DOHH2 (cell line): ENCODE measurements around the gene NOX5.

Source experiments
- EZH2phosphoT487 ChIP-seq: fragments of 200-600 bp; sonication (generic); IDR thresholded peaks from 2 replicates; pipeline ENCODE4 v1.6.1; 2017; ENCODE audit warnings: borderline replicate concordance, mild to moderate bottlenecking, antibody characterized with exemption, low read length, moderate library complexity, mixed read lengths
- TF ChIP-seq, protein P1 (sequence below): fragments of 200-600 bp; sonication (generic); IDR thresholded peaks from one replicate; pipeline ENCODE4 v1.5.1; 2014; ENCODE audit warnings: antibody characterized with exemption, mild to moderate bottlenecking, low read depth, low read length; ENCODE audit not compliant: poor library complexity, severe bottlenecking

- TF ChIP-seq, protein P1, sequence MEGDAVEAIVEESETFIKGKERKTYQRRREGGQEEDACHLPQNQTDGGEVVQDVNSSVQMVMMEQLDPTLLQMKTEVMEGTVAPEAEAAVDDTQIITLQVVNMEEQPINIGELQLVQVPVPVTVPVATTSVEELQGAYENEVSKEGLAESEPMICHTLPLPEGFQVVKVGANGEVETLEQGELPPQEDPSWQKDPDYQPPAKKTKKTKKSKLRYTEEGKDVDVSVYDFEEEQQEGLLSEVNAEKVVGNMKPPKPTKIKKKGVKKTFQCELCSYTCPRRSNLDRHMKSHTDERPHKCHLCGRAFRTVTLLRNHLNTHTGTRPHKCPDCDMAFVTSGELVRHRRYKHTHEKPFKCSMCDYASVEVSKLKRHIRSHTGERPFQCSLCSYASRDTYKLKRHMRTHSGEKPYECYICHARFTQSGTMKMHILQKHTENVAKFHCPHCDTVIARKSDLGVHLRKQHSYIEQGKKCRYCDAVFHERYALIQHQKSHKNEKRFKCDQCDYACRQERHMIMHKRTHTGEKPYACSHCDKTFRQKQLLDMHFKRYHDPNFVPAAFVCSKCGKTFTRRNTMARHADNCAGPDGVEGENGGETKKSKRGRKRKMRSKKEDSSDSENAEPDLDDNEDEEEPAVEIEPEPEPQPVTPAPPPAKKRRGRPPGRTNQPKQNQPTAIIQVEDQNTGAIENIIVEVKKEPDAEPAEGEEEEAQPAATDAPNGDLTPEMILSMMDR = no peak
- no peak for TF ChIP-seq EZH2phosphoT487
Measured at GRCh38 chr15:69061414-69061842, 46.9 kb downstream of the NOX5 start.
